Dermis blood vessel endothelial cell (primary cell): ENCODE results near the gene ZBTB32. TPM values are rescaled to one million over a fixed set of nuclear protein-coding genes. Genes with fewer than 3 reads are reported as not detected.

Source experiments
- DNase-seq: peaks from one replicate; pipeline ENCODE4 v3.0.0; 2010
- total RNA-seq: library from RNA; depleted of rRNA; stranded (reverse); fragments of >200 nt; gene quantifications from 2 replicates; pipeline ENCODE4 v1.2.3, GENCODE V29; 2014

Gene ZBTB32
- total RNA-seq, 1 donor from 2014 or later, result not detected

DNA sequence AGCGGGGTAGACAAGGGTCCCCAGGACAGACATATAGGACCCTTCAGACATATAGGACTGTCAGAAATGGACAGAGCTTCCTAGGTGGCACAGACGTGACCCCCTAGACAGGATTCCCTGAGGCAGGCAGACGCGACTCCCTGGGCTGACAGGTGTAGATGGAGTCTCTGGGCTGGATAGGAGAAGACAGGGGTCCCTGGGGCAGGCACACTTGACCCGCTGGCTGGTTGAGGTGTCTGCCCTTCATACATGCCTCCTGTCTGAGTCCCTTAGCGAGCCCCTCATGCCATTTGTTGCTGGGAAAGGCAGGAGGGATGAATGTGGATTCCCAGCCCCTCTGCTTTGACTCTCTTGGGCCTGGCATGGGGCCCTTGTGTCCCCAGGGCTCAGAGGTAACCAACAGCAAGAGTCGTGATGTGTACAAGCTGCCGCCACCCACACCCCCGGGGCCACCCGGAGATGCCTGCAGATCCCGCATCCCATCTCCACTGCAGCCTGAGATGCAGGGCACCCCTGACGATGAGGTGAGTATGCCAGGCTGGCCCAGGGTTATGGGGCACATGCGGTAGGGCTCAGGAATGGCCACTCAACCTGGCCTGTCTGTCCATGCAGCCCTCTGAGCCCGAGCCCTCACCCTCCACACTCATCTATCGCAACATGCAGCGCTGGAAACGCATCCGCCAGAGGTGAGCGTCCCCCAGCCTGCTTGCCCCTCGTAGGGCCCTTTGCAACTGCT is 49.4 kb downstream of the ZBTB32 start:
- no peak for DNase-seq

DNA sequence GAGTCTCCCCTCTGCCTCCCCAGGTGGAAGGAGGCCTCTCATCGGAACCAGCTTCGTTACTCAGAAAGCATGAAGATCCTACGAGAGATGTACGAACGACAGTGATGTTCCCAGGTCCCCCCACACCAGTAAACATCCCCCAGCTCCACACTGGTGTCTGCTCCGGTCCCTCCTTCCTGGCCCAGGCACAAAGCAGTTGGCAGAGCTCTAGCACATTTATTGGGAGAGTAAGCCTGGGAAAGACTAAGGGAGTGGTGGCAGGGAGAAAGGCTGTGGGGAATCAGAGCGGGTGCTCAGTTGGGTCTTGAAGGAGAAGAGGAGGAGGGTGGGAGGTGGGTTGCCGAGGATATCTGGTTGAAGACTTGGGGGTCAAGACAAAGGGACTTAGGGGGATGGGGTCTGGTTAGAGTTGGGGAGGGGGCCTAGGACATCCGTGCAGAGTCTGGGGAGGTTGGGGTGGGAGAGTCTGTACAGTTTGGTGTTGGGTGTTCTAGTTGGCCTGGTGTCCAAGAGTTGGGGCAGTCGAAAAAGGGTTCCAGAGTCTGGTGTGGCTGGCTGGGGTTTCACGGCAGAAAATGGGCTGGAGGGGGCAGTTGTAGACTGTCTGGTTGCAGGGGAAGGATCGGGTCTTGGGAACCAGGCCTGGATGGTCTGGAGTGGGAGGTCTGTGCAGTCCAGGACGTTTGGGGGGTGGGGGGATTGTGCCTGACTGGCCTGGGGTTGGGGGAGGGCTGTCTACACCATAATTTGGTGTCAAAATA is 50.2 kb downstream of the ZBTB32 start:
- DNase-seq, result no peak

- DNase-seq, result no peak
Observed at GRCh38 chr19:35755131-35755549, 50.8 kb downstream of the ZBTB32 start.

- peak; percentile 12 for DNase-seq
Observed at GRCh38 chr19:35755550-35756376, 51.4 kb downstream of the ZBTB32 start.

DNA sequence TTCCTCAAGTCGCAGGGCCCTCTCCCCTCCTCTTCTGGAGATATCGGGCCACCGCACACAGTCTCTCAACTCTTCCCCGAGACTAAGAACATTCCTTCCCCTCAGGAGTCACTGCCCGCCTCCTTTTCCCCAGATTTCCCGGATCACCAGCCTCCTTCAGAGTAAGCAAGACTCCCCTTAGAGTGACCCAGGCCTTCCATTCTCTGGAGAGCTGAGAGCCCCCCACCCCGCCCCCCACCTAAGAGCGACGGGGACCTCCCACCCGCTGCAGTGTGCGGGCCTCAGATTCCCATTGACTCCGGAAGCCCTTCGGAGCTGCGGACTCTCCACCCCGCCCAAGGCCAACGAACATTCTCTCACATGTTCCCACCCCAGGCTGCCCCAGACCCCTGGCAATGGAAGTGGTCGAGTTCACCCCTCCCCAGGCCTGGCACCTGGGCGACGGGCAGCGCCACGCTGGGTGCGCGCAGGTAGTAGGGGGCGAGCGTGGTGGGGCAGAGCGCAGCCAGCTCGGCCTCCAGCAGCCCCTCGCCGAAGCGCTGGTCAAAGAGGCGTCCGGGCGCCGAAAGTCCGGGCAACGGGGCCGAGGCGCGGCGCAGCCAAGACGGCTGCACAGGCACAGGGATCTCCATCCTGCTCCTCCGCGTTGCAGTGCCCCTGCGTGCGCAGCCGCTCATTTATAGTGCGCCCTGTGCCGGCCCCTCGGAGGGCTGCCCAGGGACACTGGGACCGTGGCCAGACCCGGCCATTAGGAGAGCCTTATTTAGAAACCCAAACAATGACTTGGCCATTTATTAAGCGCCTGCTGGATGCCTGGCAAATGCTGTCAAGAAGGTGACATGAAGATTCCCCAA is 52.2 kb downstream of the ZBTB32 start, which contains the start of gene HSPB6:
TSS of gene HSPB6 (minus strand) at position 653 of the 854 bp plus-strand sequence. CDS start at position 632, 21 bp downstream.
- DNase-seq, result peak; percentile 47

DNA sequence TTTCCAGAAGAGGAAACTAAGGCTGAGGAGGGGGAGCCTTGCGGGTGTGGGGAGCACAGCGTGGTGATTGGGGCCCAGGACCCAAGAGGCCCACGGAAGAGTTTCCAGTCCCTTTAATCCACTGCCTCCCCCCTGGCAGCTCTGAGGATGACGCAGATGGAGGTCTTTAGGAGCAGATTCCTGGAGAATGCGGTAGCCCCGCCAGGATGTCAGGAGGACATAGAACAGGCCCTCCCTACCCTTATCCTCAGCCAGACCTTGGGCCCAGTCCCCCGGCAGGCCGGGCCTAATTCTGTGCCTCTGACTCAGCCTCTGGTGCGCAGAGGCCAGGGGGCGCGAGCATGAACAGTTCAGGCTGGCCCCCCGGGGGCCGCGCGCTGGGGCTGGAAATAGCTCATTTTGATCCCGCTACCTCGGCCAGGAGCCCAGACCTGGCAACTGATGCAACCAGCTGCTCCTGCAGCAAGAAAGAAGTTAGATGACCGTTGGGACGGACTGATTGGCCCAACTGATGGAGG is 52.9 kb downstream of the ZBTB32 start:
- DNase-seq, result peak; percentile 58

DNA sequence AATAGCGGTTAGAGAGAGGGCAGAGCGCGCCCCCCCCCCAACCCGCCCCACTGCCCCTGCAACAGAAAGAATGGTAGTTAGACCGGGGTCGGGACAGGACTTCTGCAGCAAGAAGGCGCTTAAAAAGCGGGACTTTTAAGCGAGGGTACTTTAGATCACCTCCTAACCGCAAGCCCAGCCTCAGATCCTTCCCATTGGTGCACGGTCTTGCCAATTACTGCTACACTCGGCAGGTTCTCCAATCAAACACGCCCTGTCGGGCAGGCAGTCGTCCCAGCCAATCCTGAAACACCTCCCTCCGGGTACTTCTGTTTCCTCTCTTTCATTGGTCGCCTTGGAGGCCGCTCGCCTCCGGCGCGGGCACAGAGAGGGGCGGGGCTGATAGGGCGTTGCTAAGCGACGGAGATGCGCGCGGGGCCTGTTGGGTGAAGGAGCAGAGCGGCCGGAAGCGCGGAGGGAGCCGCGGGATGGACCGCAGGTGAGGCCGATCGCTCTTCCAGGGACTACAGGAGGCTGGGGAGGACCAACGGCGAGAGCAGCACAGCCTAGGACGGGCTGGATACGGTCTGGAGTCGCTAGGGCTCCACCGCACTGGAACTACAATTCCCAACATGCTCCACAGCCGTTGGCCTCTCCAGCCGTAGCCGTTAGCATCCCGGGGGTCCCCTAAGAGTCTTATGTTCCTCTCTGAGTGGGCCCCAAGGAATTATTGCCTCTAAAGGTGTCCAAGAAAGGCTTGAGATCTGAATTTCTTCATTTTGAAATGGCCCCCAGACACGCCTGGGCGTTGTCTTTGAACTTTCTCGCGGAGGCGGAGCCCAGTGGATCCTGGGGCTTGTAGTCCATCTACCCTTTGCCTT is 53.6 kb downstream of the ZBTB32 start, which contains the start of gene PROSER3:
TSS of gene PROSER3 (plus strand) at position 428 of the 860 bp plus-strand sequence. CDS start at position 468, 40 bp downstream.
- peak; percentile 99 for DNase-seq

GRCh38 chr19:35759697-35760096 is 55.3 kb downstream of the ZBTB32 start:
- DNase-seq, result no peak

GRCh38 chr19:35760711-35761349 is 56.5 kb downstream of the ZBTB32 start:
- DNase-seq, result no peak

GRCh38 chr19:35764432-35765315 is 60.3 kb downstream of the ZBTB32 start:
- no peak for DNase-seq

Other genes starting within 250 kb of the ZBTB32 start
- not detected in 2 replicates for gene KRTDAP, start 214.1 kb upstream of the ZBTB32 start, total RNA-seq
- 0.34 TPM in 1 of 2 replicates, not detected in the other for gene DMKN, start 190.9 kb upstream of the ZBTB32 start, total RNA-seq
- 0.09 TPM in 1 of 2 replicates, not detected in the other for gene SBSN, start 176.2 kb upstream of the ZBTB32 start, total RNA-seq
- not detected in 2 replicates for gene GAPDHS, start 171.1 kb upstream of the ZBTB32 start, total RNA-seq
- 57.4 and 68.8 TPM in 2 replicates for gene TMEM147, start 158.9 kb upstream of the ZBTB32 start, total RNA-seq
- gene ATP4A, start 140.9 kb upstream of the ZBTB32 start, total RNA-seq, result not detected in 2 replicates
- gene PMIS2, start 118.4 kb upstream of the ZBTB32 start, total RNA-seq, result not detected in 2 replicates
- gene HAUS5, start 91.8 kb upstream of the ZBTB32 start, total RNA-seq, result 4.8 and 11.1 TPM in 2 replicates
- gene RBM42, start 75.5 kb upstream of the ZBTB32 start, total RNA-seq, result 45.4 and 47.6 TPM in 2 replicates
- 0.09 and 0.17 TPM in 2 replicates for gene ETV2, start 62.8 kb upstream of the ZBTB32 start, total RNA-seq
- 236 and 493 TPM in 2 replicates for gene COX6B1, start 56.2 kb upstream of the ZBTB32 start, total RNA-seq
- 0.09 TPM in 1 of 2 replicates, not detected in the other for gene UPK1A, start 38.0 kb upstream of the ZBTB32 start, total RNA-seq
- 7.3 and 15.4 TPM in 2 replicates for gene KMT2B, start 13.4 kb downstream of the ZBTB32 start, total RNA-seq
- 1.9 and 2.2 TPM in 2 replicates for gene IGFLR1, start 37.9 kb downstream of the ZBTB32 start, total RNA-seq
- gene U2AF1L4, start 40.9 kb downstream of the ZBTB32 start, total RNA-seq, result 2.9 and 7.8 TPM in 2 replicates
- gene PSENEN, start 41.1 kb downstream of the ZBTB32 start, total RNA-seq, result 15.1 and 16.1 TPM in 2 replicates
- 4.7 and 8.2 TPM in 2 replicates for gene LIN37, start 44.0 kb downstream of the ZBTB32 start, total RNA-seq
- 0.17 and 1.2 TPM in 2 replicates for gene HSPB6, start 52.5 kb downstream of the ZBTB32 start, total RNA-seq
- 3.3 and 3.7 TPM in 2 replicates for gene PROSER3, start 53.6 kb downstream of the ZBTB32 start, total RNA-seq
- 4.7 and 4.8 TPM in 2 replicates for gene ARHGAP33, start 71.0 kb downstream of the ZBTB32 start, total RNA-seq
- not detected in 2 replicates for gene PRODH2, start 108.3 kb downstream of the ZBTB32 start, total RNA-seq
- not detected in 2 replicates for gene NPHS1, start 147.9 kb downstream of the ZBTB32 start, total RNA-seq
- gene KIRREL2, start 152.4 kb downstream of the ZBTB32 start, total RNA-seq, result not detected in 2 replicates
- gene APLP1, start 164.0 kb downstream of the ZBTB32 start, total RNA-seq, result 1.9 and 2.5 TPM in 2 replicates
- gene NFKBID, start 196.0 kb downstream of the ZBTB32 start, total RNA-seq, result 2.7 and 3.2 TPM in 2 replicates
- 0.19 TPM in 1 of 2 replicates, not detected in the other for gene HCST, start 198.0 kb downstream of the ZBTB32 start, total RNA-seq
- gene TYROBP, start 203.7 kb downstream of the ZBTB32 start, total RNA-seq, result not detected in 2 replicates
- gene LRFN3, start 231.8 kb downstream of the ZBTB32 start, total RNA-seq, result 3.6 and 3.7 TPM in 2 replicates